Mesothelial cell of epicardium (in vitro differentiated cells): ENCODE measurements around the gene ZDHHC8. TPM values are rescaled to one million over a fixed set of nuclear protein-coding genes. Genes with fewer than 3 reads are reported as not detected.

ENCODE experiments used
- DNase-seq, 2 experiments: peaks; one replicate each; pipeline ENCODE4 v3.0.0; 2021; ENCODE audit warnings: low spot score in 2 of 2; ENCODE audit not compliant: unreplicated experiment in 2 of 2
- H3K27ac Mint-ChIP-seq: 2 replicates; pipeline ENCODE4 v1.8.0; 2021; ENCODE audit warnings: mixed read lengths
- H3K27me3 Mint-ChIP-seq: 2 replicates; pipeline ENCODE4 v1.8.0; 2021; ENCODE audit warnings: low read depth, mixed read lengths
- H3K36me3 Mint-ChIP-seq: 2 replicates; pipeline ENCODE4 v1.8.0; 2021; ENCODE audit warnings: mixed read lengths
- H3K4me1 Mint-ChIP-seq: 2 replicates; pipeline ENCODE4 v1.8.0; 2021; ENCODE audit warnings: mixed read lengths
- H3K4me3 Mint-ChIP-seq: 2 replicates; pipeline ENCODE4 v1.8.0; 2021; ENCODE audit warnings: mild to moderate bottlenecking, moderate library complexity, mixed read lengths
- H3K9me3 Mint-ChIP-seq: 2 replicates; pipeline ENCODE4 v1.8.0; 2021; ENCODE audit warnings: mixed read lengths
- total RNA-seq: library from RNA; stranded (reverse); gene quantifications from 3 replicates; pipeline ENCODE4 v1.2.1, GENCODE V29; 2021
- TF ChIP-seq, protein P1 (sequence below): fragments of 200-600 bp; sonication (generic); IDR thresholded peaks from one replicate; pipeline ENCODE4 v1.5.0; 2021; ENCODE audit warnings: antibody characterized with exemption; ENCODE audit not compliant: unreplicated experiment

The ZDHHC8 gene
- total RNA-seq, 1 donor from 2014 or later = 86.2 TPM

DNA sequence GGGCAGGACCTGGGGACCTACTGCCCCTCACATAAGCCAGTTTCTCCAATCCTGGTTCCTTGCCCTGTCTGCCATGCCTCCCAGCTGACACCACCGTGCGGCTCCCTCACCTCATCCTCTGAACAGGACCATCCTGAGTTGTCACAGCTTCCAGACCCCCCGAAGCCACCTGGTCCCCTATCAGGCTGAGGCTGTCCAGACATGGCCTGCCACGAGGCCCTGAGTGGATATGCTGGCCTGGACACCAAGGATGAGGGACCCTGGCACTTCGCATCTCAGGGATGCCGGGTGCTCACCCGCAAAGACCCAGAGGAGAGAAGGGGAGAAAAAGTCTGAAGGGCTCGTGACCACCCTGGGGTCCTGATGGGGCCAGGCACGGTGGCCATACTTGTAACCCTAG, 35.1 kb downstream of the ZDHHC8 start:
- Mint-ChIP-seq H3K27ac (no peak overlapping the region), H3K27me3 (no peaks in the 10 kb centered on the region), H3K4me1 (no peaks in the 10 kb centered on the region), H3K9me3 (no peaks in the 10 kb centered on the region), H3K4me3 (no peak overlapping the region), H3K36me3 (no peaks in the 10 kb centered on the region)
- TF ChIP-seq, protein P1, sequence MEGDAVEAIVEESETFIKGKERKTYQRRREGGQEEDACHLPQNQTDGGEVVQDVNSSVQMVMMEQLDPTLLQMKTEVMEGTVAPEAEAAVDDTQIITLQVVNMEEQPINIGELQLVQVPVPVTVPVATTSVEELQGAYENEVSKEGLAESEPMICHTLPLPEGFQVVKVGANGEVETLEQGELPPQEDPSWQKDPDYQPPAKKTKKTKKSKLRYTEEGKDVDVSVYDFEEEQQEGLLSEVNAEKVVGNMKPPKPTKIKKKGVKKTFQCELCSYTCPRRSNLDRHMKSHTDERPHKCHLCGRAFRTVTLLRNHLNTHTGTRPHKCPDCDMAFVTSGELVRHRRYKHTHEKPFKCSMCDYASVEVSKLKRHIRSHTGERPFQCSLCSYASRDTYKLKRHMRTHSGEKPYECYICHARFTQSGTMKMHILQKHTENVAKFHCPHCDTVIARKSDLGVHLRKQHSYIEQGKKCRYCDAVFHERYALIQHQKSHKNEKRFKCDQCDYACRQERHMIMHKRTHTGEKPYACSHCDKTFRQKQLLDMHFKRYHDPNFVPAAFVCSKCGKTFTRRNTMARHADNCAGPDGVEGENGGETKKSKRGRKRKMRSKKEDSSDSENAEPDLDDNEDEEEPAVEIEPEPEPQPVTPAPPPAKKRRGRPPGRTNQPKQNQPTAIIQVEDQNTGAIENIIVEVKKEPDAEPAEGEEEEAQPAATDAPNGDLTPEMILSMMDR = no peak
- no peak for DNase-seq

DNA sequence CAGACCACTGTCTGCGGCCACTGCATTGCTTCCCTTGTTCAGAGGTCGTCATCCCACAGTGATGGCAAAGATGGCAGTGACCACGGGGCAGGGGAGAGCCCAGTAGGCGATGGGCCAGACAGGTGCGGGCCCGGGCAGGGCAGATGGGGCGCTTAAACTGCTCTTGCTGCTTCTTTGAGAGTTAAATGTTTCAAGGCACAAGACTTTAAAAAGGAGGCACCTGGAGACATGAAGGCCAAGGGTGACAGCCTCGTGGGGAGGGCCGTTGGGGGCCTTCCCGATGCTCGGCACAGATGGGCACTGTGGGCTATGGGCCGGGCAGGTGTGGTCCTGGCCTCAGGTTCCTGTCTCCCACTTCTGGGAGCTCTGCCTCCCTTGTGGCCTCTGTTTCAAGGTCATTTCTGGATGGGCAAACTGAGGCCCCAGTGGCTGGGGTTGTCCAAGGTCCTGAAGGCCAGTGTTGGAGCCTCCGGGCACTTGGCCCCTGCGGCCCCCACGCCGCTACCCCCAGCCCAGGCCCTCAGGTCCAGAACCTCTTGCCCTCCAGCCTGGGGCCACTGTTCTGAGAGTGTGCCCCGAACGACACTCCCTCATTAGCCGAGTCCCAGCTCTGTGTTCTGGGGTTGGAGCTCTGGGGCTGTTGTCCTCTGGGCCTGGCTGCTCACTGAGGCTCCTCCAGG, 36.2 kb downstream of the ZDHHC8 start:
- no peaks in the 10 kb centered on the region for H3K4me1 Mint-ChIP-seq
- H3K36me3 Mint-ChIP-seq = no peaks in the 10 kb centered on the region
- H3K27ac Mint-ChIP-seq = no peak overlapping the region
- no peaks in the 10 kb centered on the region for H3K9me3 Mint-ChIP-seq
- no peaks in the 10 kb centered on the region for H3K27me3 Mint-ChIP-seq
- DNase-seq = no peak
- no peak overlapping the region for H3K4me3 Mint-ChIP-seq
- TF ChIP-seq, protein P1 = no peak

DNA sequence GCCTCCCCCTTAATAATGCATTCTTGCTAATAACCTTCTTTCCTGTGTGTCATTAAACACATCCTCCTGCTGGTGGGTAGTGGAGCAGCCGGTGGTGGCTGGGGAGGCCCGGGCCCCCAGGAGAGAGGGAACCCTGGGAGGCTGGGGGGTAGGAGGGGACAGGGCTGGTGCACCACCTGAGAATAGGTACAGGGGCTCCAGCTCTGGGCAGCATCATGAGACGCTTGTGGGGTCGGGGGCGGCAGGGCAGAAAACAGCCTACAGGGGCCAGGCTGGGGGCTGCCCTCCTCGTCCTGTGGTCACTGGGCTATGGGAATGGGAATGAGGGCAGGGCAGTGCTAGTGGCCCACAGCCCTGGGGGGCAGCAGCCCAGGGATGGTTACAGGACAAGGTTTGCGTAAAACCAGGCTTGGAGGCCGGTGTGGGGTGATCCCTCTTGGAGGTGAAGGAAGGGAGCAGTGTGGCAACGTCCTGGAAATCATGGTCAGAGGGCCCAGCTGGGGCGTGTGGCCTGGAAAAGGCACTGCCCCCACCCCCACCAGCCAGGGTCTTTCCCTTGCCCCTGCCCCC, 37.7 kb downstream of the ZDHHC8 start:
- no peaks in the 10 kb centered on the region for H3K4me1 Mint-ChIP-seq
- TF ChIP-seq, protein P1 = no peak
- H3K4me3 Mint-ChIP-seq = no peak overlapping the region
- no peaks in the 10 kb centered on the region for H3K36me3 Mint-ChIP-seq
- H3K27ac Mint-ChIP-seq = no peak overlapping the region
- DNase-seq = no peak
- H3K27me3 Mint-ChIP-seq = no peaks in the 10 kb centered on the region
- H3K9me3 Mint-ChIP-seq = no peaks in the 10 kb centered on the region

DNA sequence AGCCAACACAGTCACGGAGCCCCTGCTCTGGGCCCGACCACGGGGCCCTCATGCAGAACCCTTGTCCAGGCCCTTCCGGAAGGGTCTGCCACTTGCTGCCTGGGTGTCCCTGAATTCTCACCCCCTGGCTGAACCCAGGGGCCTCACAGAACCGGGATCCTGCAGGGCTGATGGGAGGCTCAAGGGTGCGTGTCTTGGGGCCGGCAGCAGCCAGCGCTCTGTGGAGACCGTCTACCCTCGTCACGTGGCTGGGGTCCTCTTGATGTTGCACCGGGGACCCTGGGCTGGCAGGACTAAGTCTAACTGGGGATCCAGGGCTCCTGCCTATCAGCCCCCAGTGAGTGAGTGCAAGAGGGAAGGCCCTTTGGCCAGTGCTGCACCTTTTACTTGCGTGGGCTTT, 38.6 kb downstream of the ZDHHC8 start:
- H3K27ac Mint-ChIP-seq = no peak overlapping the region
- no peaks in the 10 kb centered on the region for H3K36me3 Mint-ChIP-seq
- DNase-seq = no peak
- H3K9me3 Mint-ChIP-seq = no peaks in the 10 kb centered on the region
- H3K4me3 Mint-ChIP-seq = no peak overlapping the region
- H3K4me1 Mint-ChIP-seq = no peaks in the 10 kb centered on the region
- no peaks in the 10 kb centered on the region for H3K27me3 Mint-ChIP-seq
- TF ChIP-seq, protein P1 = no peak

DNA sequence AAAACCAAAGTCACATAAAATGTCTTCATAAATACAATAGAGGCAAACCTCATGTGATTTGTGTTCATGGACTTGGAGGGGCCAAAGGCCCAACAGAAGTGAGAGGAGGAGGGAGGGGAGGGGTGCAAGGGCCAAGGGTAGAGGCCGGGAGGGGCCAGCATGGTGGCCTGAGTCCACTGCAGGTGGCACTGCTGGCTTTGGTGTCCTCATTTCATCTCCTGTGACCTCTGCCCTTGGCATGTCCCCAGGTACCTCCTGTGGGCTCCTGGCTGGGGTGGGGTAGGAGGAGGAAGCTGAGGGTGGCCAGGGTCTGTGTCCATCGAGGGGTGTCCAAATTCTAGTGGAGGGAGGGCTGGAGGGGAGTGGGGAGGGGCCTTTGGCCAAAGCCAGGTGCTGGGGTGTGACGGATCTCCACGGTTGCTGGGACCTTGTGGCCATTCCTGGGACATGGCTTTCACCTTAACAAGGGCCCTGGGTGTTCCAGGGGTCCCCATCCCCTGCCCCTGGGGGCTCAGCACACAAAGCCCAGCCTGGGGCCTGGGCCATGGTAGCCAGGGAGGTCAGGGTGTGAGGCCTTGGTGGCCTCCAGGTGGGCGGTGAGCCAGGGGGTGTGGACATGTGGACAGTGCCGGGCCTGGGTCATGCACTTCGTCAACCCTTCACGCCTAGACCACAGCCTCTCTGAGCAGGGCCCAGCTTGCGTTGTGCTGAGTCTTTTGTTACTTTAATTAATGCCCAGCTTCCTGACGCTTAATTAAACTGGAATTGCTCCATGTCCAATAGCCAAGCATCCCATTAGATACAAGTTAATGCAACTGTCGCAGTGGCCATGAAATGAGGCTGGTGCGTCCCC, 39.9 kb downstream of the ZDHHC8 start:
- Mint-ChIP-seq H3K27me3 (no peaks in the 10 kb centered on the region), H3K4me1 (no peaks in the 10 kb centered on the region), H3K27ac (no peak overlapping the region), H3K4me3 (no peak overlapping the region), H3K9me3 (no peaks in the 10 kb centered on the region), H3K36me3 (no peaks in the 10 kb centered on the region)
- TF ChIP-seq, protein P1 = no peak
- no peak for DNase-seq
